Measurements from ENCODE around the gene FOSL2. TPM values are rescaled to one million over a fixed set of nuclear protein-coding genes. Genes with fewer than 3 reads are reported as not detected.

FOSL2 gene
- total and polyA plus RNA-seq, 10 of the 15 experiments (the other 5 are each of a cell fraction or from before 2014, with no cell fraction given): 0.05 to 1.3 (median 0.34) TPM

GRCh38 chr2:28359222-28360057 is 33.2 kb upstream of the FOSL2 start (continued):
- no peak for TF ChIP-seq KAT2A (conservative IDR thresholded peaks at IDR 0.05; ENCODE audit: control insufficient read depth, low read depth, low read length)
- TF ChIP-seq BCL11A (IDR thresholded peaks at IDR 0.05; ENCODE audit: low read depth, low read length): 0 out of 2 replicates have a peak, but pooled peaks have one; percentile 43
- peak; percentile 48; the same call in 1 of the 2 replicates for TF ChIP-seq PRDM15 (CRISPR knock-in tag; IDR thresholded peaks at IDR 0.05)
- no peak for TF ChIP-seq RFX5 (IDR thresholded peaks at IDR 0.05; ENCODE audit: low read depth, low read length)
- no peak for TF ChIP-seq SUZ12 (IDR thresholded peaks at IDR 0.05; ENCODE audit: unreplicated experiment)
- TF ChIP-seq SMC3 (IDR thresholded peaks at IDR 0.05; ENCODE audit: borderline replicate concordance, low read length): no peak
- no peak for TF ChIP-seq NR2C1 (IDR thresholded peaks at IDR 0.05)
- no peak for TF ChIP-seq WRNIP1 (IDR thresholded peaks at IDR 0.05; ENCODE audit: borderline replicate concordance, low read depth, low read length)
- no peak for TF ChIP-seq PKNOX1 (IDR thresholded peaks at IDR 0.05)
- TF ChIP-seq CREB1 (IDR thresholded peaks at IDR 0.05; ENCODE audit: low read depth): peak; percentile 82
- no peak for TF ChIP-seq NFYB (IDR thresholded peaks at IDR 0.05; ENCODE audit: insufficient read depth, low read depth, low read length)
- TF ChIP-seq MTA2 (IDR thresholded peaks at IDR 0.05; ENCODE audit: low read depth): peak; percentile 66; the same call in 1 of the 2 replicates
- TF ChIP-seq BACH1 (IDR thresholded peaks at IDR 0.05; ENCODE audit: borderline replicate concordance): no peak
- no peak for TF ChIP-seq SREBF2 (IDR thresholded peaks at IDR 0.05; ENCODE audit: low read length)
- TF ChIP-seq JUNB (IDR thresholded peaks at IDR 0.05): no peak; the same call in 1 of the 2 replicates
- no peak for TF ChIP-seq USF2 (IDR thresholded peaks at IDR 0.05; ENCODE audit: borderline replicate concordance, low read depth, low read length)
- TF ChIP-seq IKZF1 (conservative IDR thresholded peaks at IDR 0.05): peak; percentile 91
- TF ChIP-seq ZNF24 (IDR thresholded peaks at IDR 0.05): no peak
- TF ChIP-seq YY1 (IDR thresholded peaks at IDR 0.05; ENCODE audit: low read depth, low read length): no peak
- TF ChIP-seq RCOR1 (conservative IDR thresholded peaks at IDR 0.05; ENCODE audit: low read depth, low read length): no peak
- no peak for TF ChIP-seq CHD1 (IDR thresholded peaks at IDR 0.05; ENCODE audit: low read depth, low read length)
- no peak for TF ChIP-seq SIX5 (IDR thresholded peaks at IDR 0.05; ENCODE audit: low read depth, low read length, severe bottlenecking)
- no peak for TF ChIP-seq IRF5 (IDR thresholded peaks at IDR 0.05; ENCODE audit: borderline replicate concordance)
- no peak for TF ChIP-seq HCFC1 (IDR thresholded peaks at IDR 0.05; ENCODE audit: low read length)
- no peak for TF ChIP-seq NR2C2 (IDR thresholded peaks at IDR 0.05; ENCODE audit: borderline replicate concordance, control insufficient read depth, insufficient read length, low read depth)

All from GM12878 (cell line).